Lung (tissue), 12 donors: ENCODE measurements around the gene FRMD3. TPM values are rescaled to one million over a fixed set of nuclear protein-coding genes. Genes with fewer than 3 reads are reported as not detected.

Experiments
- ATAC-seq: fragments of 200-7000 bp; cut with Tn5 transposase; one replicate; pipeline ENCODE4 v1.9.1; 2020; ENCODE audit warnings: moderate number of reproducible peaks; ENCODE audit not compliant: insufficient read depth, low FRiP score
- DNase-seq, 3 donors: peaks; one replicate each; pipeline ENCODE4 v3.0.0-alpha.2; 2013 to 2017
- H3K27ac ChIP-seq, 2 donors: one replicate each; pipeline ENCODE4 v1.5.1; 2013; ENCODE audit warnings: mild to moderate bottlenecking in 2 of 2, moderate library complexity in 2 of 2, control low read depth in 1 of 2, inconsistent platforms in 1 of 2, low read depth in 1 of 2, low read length in 1 of 2
- H3K27me3 ChIP-seq, 3 donors: one replicate each; pipeline ENCODE4 v1.5.1; 2013; ENCODE audit warnings: low read length in 2 of 3; ENCODE audit not compliant: control insufficient read depth in 3 of 3, insufficient read depth in 3 of 3
- H3K36me3 ChIP-seq, 4 donors: one replicate each; pipeline ENCODE4 v1.5.1; 2013; ENCODE audit warnings: low read length in 4 of 4, mild to moderate bottlenecking in 1 of 4, moderate library complexity in 1 of 4; ENCODE audit not compliant: control insufficient read depth in 4 of 4, insufficient read depth in 4 of 4
- H3K4me1 ChIP-seq, 5 donors: one replicate each; pipeline ENCODE4 v1.5.1; 2013; ENCODE audit warnings: low read length in 5 of 5, mild to moderate bottlenecking in 2 of 5, moderate library complexity in 1 of 5; ENCODE audit not compliant: control insufficient read depth in 5 of 5, insufficient read depth in 5 of 5
- H3K4me3 ChIP-seq: one replicate; pipeline ENCODE4 v1.5.1; 2013; ENCODE audit warnings: mild to moderate bottlenecking, control low read depth, moderate library complexity
- H3K9ac ChIP-seq, 2 donors: one replicate each; pipeline ENCODE4 v1.5.1; 2013; ENCODE audit warnings: low read length in 2 of 2, control low read depth in 1 of 2; ENCODE audit not compliant: insufficient read depth in 1 of 2
- H3K9me3 ChIP-seq, 4 donors: one replicate each; pipeline ENCODE4 v1.5.1; 2013; ENCODE audit warnings: low read length in 3 of 4, mild to moderate bottlenecking in 1 of 4, moderate library complexity in 1 of 4; ENCODE audit not compliant: control insufficient read depth in 4 of 4, insufficient read depth in 3 of 4
- CTCF ChIP-seq: IDR thresholded peaks from 2 replicates; pipeline ENCODE4 v1.5.1; 2012; ENCODE audit warnings: mild to moderate bottlenecking; ENCODE audit errors: control extremely low read depth, extremely low read depth
- WGBS, 2 donors: extraction: QIAGEN DNeasy Blood & Tissue Kit; methylation state at CpG; one replicate each; pipeline ENCODE4 v1.1.7; 2013; 5-methylcytosine and 5-hydroxymethylcytosine counted together
- polyA plus RNA-seq, 2 donors: library from polyadenylated mRNA; stranded (reverse); fragments of 200-250 nt; gene quantifications; one replicate each; pipeline ENCODE4 v1.2.1, GENCODE V29; 2013
- total RNA-seq, 2 donors: library from RNA; depleted of rRNA in 1 of 2; stranded (reverse); fragments of >200 nt in 1 of 2; gene quantifications; one replicate each; pipeline ENCODE4 v1.2.1, GENCODE V29; 2014 to 2021
- donor health status: control.
- donor health status: control.
- donor health status: Bipolar disorder and iron deficiency.
- donor health status: healthy.
- donor health status: DM: yes; HTN: yes; CAD: no.

The FRMD3 gene
- total and polyA plus RNA-seq, 4 donors: 0.75 to 3.2 (median 1.6) TPM

- 58 to 76% methylated on average over 2 of the region's 2 CpGs for WGBS, 2 donors
- no peak overlapping the region for H3K9ac ChIP-seq
- H3K36me3 ChIP-seq: no peaks in the 10 kb centered on the region
- ATAC-seq (no peak), DNase-seq (no peak)
- TF ChIP-seq CTCF: no peak
- H3K27ac ChIP-seq: no peak overlapping the region
- H3K4me1 ChIP-seq: peaks cover 0 to 14% (median 13%) of the 10 kb centered on the region in 5 donors
- H3K4me3 ChIP-seq: no peak overlapping the region
- no peaks in the 10 kb centered on the region for H3K9me3 ChIP-seq
- H3K27me3 ChIP-seq: no peaks in the 10 kb centered on the region
Observed at GRCh38 chr9:83432877-83433550, 105.2 kb downstream of the FRMD3 start.

- DNase-seq (peak; percentile 57 to 62 (median 59)), ATAC-seq (peak; percentile 72)
- Histone ChIP-seq H3K9me3 (no peaks in the 10 kb centered on the region), H3K27me3 (no peaks in the 10 kb centered on the region), H3K27ac (peak overlapping the region; percentile 34 to 38), H3K4me1 (peaks cover 0 to 14% (median 13%) of the 10 kb centered on the region in 5 donors), H3K36me3 (no peaks in the 10 kb centered on the region), H3K4me3 (no peak overlapping the region), H3K9ac (no peak overlapping the region)
- no peak for TF ChIP-seq CTCF
- 34 to 57% methylated on average over 6 of the region's 6 CpGs for WGBS, 2 donors
Observed at GRCh38 chr9:83432104-83432627, 106.0 kb downstream of the FRMD3 start.

GRCh38 chr9:83431101-83432060 is 106.8 kb downstream of the FRMD3 start:
- TF ChIP-seq CTCF: no peak
- Histone ChIP-seq H3K4me1 (peaks cover 0 to 20% (median 13%) of the 10 kb centered on the region in 5 donors), H3K4me3 (no peak overlapping the region), H3K9me3 (no peaks in the 10 kb centered on the region), H3K9ac (no peak overlapping the region), H3K27ac (peak overlapping the region; percentile 23 to 38), H3K36me3 (no peaks in the 10 kb centered on the region), H3K27me3 (no peaks in the 10 kb centered on the region)
- WGBS, 2 donors: 68 to 69% methylated on average over 7 of the region's 7 CpGs
- no peak for ATAC-seq
- DNase-seq: no peak
